Activated effector memory CD4-positive, alpha-beta T cell treated with Interleukin-2 at 50 U/mL for 16 hours (primary cell): ENCODE measurements around the gene ACAD8.
"Not testable (repeated sequence)": the region's sequence is repeated elsewhere in the genome, so short reads cannot be mapped to it uniquely, and the experiment has no call there.

Source experiments
- DNase-seq: peaks from one replicate; pipeline ENCODE4 v3.0.0-alpha.2; 2020

The ACAD8 gene

DNA sequence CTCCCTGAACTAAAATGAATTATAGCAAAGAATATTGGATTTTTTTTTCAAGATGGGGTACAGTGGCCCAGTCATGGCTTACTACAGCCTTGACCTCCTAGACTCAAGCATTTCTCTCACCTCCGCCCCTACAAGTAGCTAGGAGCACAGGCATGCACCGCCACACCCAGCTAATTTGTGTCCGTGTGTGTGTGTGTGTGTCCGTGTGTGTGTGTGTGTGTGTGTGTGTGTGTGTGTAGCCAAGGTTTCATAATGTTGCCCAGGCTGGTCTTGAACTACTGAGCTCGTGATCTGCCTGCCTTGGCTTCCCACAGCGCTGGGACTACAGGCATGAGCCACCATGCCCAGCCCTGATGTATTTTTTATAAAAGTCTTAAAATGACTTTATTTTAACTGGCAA lies 12.8 kb upstream of the ACAD8 start:
- DNase-seq, result no peak

DNA sequence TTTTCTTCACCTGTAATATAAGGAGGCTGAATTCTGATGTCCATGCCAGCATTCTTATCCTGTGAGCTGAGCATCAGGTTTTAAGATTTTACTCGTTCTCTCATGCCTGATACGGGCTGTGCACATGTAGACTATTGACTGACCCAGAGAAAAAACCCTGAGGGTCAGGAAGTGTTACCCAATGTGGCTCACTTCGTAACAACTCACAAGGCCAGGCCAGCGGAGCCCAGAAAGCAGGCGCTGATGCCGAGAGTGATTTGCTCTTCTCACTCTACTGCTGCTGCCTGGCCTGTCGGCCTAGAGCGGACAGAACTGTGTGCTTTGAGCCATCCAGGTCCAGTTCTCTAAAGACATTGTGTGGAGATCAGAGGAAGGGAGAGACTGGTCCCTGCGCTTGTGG lies 11.0 kb upstream of the ACAD8 start:
- no peak for DNase-seq

DNA sequence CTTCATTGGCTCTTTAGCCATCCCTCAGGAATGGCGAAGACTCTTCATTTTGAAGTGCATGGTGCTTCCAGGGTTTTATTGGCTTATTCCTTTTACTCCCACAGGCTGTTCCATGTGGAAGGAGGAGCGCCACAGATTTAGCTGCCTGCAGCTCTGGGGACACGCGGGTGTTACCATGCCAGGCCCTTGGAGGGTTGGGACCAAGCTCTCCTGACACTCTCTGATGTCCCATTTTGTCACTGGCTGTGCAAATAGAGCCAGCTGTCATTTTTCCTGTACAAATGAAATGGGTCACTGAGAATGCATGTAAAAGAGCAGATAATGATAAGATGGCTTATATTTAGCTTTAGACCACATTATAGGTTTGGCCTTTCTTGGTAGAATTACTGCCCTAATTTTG lies 9.5 kb upstream of the ACAD8 start:
- DNase-seq, result no peak

DNA sequence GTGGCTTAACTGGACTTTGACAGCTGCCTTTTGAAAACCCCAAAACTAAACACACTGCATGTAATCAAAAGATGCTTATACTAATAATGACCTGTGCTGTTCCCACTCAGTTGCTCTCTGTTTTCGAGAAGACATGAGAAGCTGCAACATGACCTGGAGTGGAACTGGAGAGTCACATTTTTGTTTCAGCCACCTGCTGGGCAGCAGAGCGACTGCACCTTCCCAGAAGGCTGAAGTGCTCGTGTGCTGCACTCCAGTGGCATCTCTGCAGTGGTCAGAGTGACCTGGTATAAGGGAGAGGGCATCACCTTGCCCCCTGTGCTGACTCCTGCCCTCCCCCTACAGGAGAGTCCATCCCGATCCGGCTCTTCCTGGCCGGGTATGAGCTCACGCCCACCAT lies 8.8 kb upstream of the ACAD8 start:
- DNase-seq, result no peak

DNA sequence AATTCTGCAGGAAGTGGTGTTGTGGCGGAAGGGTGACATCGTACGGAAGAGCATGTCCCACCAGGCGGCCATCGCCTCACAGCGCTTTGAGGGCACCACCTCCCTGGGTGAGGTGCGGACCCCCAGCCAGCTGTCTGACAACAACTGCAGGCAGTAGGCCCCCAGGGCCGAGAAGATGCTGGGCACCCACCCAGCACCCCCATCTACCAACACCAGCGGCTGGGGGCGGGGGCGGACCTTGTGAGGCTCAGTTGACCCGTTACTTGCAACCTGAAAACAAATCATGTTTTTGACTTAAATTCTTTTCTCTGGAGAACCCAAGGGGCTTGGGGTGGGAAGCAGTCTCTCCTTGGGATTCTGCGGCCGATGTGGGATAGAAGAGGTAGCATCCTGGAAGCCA lies 7.9 kb upstream of the ACAD8 start:
- no peak for DNase-seq

DNA sequence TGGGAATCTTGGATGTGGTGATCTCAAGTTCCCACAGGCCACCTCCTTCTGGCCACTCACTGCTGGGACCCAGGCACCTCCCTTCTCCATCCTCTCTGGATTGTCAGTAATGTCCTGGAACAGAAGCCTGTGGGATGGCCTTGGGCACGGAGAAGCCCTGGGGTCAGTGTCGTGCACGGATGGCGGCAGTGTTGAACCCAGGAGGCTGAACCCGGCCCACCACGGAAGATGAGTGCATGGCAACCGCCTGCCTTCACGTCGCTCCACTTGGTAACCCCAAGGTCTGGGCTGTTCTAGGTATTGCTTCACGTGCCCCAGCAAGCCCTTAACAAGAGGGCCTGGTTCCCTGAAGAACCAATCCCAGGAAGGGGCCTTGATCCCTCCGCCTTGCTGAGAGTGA lies 7.3 kb upstream of the ACAD8 start:
- no peak for DNase-seq

DNA sequence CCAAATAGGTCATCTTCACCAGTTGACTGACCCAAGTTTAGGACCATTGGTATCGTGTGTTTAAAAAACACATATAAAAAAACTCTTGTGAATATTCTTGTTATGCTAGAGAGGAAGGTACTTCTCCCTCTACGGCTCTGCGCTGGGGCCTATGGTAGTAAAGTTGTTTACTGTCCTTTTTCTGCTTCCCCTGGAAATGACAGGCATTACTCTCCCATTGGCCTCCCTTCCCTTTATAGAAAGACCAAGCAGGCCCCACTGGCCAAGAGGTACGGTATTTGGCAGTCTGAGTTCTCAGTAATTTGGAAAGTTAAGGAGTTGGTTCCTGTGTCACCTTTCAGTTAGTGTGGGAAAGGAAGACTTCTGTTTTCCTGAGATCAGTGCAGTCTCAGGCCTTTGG lies 6.7 kb upstream of the ACAD8 start:
- no peak for DNase-seq

DNA sequence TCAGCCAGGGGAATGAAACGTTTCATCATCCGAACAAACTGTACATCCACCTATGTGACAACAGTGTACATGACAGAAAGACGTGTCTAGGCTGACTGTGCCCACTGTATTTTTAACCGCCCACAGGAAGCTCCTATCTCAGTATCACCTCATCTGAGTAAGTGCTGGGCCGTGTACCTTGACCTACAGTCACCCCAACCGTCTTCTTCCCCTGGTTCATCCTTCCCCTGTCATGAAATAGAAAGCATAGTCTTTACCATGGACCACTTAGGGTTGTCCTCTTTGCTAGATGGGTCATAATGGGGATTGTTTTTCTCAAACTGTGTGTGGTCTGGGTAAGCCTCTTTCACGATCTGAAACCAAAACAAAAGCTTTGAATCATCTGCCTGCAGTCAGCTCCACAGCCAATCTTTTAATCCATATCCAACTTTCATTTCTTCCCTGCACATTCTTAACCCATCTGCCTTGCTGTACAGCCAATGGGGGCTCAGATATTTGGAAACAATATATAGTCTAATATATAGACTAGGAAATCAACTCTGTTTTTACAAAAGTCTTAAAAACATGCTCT lies 4.4 kb upstream of the ACAD8 start:
- DNase-seq, result no peak

DNA sequence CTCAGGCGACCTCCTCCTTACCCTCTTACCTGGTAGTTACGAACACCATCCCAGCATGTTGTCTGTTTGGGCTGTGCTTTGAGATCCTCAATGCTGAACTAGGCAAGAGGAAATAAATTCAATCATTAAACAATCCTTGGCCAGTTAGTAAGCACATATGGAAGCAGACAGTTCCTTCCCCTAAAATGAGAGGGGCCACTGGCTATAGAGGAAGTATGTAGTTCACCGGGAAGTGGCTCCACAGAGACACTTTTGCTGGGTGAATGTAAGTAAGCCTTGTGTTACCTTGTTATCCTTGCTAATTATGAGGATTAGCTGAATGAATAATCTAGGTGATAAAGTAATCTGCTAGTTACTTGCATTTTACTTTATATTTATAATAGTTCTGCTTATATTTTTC lies 3.1 kb upstream of the ACAD8 start:
- DNase-seq, result no peak

DNA sequence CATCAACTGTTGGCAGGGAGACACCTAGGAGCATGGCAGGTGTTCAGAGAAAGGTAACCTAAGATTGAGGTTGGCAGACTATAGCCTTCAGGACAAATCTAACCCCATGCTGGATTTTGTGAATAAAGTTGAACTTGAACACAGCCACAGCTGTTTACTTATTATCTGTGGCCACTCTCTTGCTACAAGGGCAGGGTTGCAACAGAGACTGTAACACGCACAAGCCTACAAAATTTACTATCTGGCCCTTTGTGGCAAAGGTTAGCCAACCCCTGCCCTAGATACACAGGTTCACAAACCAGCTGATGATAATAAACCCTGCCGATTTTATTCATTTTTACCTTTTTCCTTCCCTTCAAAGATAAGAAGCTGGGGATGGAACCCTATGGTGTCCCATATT lies 2.7 kb upstream of the ACAD8 start:
- DNase-seq, result no peak

DNA sequence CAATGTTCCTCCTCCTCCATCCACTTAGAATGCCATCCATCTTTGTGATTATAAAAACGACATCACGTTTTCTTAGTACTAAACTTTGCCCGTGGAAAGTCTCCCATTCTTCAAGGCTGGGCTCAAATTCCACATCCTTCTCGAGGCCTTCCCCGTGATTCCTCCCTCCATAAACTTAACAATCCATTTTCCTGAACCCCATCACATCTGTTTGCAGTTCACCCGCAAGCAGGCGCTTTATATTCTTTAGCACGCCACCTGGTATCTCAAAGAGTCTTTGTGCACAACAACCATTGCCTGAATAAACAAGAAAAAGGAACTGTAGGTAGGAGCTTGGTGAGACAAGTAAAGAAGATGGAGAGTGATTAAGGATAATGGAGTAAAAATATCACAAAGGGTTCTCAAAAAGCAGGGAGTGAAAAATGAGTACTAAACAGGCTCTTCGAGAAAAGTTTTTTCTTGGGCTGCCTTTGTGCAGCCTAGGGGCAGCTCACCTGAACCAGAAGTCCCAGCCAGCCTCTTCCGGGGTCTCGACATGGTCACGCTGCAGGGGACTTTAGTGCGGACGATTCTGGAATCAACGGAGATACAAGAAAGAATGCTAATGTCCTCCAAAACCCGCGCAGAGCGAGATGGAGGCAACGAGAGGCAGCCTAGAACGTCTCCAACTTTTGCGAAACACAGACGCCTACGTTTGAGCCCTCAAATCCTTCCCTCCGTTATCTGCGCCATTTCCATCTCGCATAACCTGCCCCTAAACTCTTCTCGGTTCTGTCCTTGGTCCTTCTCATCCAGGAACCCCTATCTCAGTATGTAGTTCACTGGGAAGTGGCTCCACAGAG lies 801 bp upstream of the ACAD8 start:
- peak; percentile 15 for DNase-seq

DNA sequence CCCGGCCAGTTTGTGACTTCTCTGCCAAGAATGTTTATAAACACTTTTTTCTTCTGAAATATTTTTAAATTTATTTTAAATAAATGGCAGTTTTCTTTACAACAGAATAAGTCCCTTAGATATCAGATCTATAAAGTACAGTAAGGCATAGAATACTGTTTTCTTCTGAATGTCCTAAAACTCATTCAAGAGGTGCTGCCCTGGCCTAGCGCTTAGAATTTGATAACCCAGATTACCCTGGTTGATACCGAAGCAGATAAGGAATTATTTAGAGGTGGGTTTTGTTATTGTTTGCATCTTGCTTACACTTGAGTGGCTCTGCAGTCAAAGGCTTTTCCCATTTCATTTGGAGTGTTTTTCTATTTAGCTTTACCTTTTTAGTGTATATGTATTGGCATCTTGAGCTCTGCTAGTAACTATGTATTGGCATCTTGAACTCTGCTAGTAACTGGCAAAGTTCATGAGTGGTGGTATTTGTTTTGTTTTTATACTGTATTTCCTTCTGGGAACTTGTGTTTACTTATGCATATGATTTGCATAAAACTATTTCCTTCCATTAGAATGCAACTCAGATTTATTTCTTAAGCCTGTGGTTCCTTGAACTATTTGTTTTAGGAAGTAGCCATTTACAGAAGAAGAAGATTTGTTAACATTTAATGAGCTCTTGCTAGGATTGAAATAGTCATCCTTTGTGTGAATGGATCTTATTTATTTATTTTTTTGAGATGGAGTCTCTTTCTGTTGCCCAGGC lies 1.2 kb downstream of the ACAD8 start:
- no peak for DNase-seq

DNA sequence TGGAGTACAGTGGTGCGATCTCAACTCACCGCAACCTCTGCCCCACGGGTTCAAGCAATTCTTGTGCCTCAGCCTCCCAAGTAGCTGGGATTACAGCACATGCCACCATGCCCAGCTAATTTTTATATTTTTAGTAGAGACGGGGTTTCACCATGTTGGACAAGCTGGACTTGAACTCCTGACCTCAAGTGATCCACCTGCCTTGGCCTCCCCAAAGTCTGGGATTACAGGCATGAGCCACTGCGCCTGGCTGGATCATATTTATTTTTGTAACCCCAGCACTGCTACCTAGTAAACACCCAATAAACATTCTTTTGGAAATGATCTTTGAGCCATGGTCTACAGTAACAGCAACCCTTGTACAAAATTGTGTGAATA lies 1.8 kb downstream of the ACAD8 start:
- not testable (repeated sequence) for DNase-seq

DNA sequence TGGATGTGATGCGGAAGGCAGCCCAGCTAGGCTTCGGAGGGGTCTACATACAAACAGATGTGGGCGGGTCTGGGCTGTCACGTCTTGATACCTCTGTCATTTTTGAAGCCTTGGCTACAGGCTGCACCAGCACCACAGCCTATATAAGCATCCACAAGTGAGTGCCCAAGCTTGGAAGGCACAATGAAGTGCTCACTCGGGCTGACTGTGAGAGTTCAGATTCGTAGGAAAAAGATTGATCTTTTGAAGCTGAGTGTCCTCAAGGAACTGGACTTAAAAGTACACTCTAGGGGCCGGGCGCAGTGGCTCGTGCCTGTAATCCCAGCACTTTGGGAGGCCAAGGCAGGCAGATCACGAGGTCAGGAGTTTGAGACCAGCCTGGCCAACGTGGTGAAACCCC lies 3.7 kb downstream of the ACAD8 start:
- DNase-seq, result no peak

DNA sequence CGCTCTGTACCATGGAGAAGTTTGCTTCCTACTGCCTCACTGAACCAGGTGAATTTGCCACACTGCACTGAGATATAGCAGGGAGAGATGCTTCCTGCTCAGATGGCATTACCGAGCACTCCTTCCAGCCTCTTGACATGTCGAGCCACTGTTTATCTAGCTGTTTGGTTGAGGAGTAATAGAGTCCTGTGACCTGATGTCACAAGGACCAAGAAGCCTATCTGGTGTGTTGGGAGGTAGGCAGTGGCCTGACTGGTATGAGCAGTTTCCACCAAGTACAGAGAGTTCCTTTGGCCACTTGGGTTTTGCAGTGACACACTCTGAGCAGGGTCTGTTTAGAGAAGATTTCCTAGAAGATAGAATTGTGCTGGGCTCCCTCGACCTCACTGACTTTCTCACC lies 5.2 kb downstream of the ACAD8 start:
- no peak for DNase-seq

DNA sequence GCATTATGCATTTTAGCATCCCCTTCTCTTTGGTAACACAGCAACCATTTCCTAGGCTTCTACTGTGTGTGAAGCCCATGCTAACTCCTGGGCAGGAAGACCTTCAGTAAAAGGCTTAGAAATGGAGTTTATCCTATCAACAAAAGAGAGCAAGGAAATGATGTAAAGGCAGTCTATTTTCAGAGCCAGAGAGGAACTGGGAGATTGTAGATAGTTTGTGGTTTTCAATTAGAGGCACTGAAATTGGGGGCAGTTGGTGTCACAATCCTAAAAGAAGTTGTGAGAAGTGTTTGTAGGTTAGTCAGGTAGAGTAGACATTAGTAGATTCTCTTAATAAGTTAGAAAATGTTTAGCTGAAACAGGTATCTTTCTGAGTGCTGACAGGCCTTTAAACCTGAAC lies 7.1 kb downstream of the ACAD8 start:
- no peak for DNase-seq

DNA sequence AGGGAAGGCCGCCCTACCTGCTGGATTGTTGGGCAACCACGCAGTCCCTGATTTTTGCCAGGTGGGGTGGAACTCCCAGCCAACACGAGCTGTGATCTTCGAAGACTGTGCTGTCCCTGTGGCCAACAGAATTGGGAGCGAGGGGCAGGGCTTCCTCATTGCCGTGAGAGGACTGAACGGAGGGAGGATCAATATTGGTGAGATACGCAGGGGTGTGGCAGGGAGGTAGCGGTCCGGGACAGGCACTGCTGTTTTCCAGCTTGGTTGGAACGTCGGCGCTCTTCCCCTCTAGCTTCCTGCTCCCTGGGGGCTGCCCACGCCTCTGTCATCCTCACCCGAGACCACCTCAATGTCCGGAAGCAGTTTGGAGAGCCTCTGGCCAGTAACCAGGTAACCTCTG lies 7.6 kb downstream of the ACAD8 start:
- DNase-seq, result no peak

DNA sequence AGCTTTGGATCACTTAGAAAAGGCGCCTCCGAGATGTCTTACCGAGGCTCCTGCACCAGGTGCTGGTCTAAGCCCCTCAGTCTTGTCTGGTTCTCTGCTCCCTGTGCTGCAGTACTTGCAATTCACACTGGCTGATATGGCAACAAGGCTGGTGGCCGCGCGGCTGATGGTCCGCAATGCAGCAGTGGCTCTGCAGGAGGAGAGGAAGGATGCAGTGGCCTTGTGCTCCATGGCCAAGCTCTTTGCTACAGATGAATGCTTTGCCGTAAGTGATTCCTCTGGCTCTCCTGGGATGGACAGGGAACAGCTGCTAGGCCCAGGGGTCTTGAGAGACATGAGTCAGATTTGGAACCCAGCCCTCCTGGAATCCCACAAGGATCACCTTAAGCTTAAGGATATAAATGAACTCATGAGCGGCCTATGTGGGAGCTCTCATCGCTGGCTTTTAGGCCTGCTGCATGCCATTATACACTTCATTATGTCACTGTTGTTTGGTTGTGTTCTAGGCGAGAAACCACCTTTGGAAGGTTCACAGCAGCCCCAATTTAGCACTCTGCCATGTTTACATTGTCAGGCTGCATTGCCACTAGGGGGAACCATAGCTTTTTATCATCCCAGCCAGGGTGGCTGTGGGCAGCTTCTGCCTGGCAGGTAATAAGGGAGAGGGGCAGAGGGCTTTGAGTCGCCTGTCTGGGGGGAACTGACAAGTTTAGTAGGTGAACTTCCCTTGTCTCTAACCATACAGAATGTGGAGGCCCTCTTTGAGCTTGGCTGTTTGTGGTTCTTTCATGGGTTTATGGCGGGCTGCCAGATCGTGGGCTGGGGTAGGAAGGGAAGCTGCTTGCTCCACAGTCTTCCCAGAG lies 8.5 kb downstream of the ACAD8 start:
- DNase-seq, result no peak

DNA sequence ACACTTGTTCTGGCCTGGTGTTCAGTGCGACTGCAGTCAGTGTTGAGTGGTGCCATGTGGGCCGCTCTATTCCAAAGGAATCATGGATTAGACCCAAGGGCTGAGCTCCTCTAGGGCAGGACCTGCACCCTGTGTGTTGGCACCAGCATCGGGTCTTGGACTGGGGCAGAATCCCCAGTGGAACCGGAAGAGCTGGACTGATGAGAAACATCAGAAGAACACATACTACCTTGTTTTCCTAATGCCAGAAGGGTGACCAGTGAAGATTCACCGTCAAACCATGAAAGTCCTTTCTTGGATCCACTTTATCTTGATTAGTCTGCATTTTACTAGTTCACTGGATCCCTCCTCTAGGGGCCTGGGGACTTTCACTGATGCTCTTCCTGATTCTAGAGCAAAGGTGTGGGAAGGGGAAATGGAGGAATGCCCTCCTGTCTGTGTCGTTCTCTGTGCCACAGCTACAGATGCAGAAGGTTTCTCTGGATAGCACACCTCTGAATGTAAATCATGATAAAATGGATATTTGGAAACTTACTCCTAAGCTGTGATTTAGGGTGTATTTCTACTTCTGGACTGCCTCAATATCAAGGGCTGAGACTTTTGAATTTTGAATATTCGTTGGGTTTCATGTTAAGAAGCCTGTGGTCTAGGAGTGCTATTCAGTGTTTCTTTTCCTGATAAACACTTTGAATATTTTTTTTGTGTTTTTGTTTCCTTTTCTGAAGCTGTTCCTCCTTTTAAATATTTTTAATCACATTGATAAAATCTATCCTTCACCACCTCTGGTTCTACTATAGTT lies 11.8 kb downstream of the ACAD8 start:
- DNase-seq, result no peak

DNA sequence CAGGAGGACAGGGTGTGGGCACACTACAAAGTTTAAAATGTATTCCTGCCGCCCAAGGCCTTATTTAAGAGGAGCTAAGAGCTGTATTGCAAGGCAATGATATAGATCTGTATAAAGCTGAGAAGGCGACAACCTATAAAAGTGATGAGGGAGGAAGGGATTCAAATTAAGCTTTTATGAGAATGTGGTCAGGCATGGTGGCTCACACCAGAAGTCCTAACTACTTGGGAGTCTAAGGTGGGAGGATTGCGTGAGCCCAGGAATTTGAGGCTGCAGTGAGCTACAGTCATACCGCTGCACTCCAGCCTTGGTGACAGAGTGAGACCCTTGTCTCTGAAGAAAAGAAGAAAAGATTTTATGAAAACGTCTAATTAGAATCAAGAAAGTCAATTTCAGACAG lies 13.1 kb downstream of the ACAD8 start:
- no peak for DNase-seq

DNA sequence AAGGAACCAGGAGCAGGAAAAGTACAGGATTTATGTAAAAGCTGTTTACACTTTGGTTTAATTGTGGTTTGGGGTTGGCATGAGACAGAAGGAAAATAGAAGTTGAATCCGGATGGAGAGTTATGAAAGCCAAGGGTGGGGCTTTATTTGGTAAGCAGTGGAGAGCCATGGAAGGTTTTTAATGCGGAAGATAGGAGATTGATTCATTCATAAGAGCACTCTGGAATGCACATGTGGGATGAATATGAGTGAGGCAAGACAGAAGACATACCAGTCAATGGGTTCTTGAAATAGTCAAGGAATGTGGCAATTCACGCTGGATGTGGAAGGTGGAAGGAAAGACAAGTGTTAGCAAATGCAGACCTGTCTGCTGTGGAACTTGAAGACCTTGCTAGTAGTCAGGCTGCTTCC lies 13.5 kb downstream of the ACAD8 start:
- no peak for DNase-seq

DNA sequence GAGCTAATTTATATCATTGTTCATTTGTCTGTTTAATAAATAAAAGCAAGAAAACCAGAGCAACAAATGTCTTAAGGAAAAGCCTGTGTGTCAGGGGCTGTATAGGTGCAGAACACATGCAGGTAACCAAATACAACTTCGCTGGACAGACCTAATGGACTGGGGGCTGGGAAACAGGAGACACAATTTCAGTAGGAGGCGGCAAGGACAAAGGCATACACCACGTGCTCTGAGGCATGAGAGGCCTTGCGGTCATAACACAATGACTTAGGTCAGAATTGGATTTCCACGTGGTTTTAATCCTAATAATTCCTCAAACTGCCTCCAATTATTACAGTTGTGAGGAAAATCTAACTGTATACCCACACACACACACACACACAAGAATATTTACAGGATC lies 14.1 kb downstream of the ACAD8 start:
- no peak for DNase-seq
